ENCODE measurements around the gene WDHD1. TPM values are rescaled to one million over a fixed set of nuclear protein-coding genes. Genes with fewer than 3 reads are reported as not detected.

WDHD1 gene
- total RNA-seq, 1 experiment from 2014 or later: 27.5 TPM

DNA sequence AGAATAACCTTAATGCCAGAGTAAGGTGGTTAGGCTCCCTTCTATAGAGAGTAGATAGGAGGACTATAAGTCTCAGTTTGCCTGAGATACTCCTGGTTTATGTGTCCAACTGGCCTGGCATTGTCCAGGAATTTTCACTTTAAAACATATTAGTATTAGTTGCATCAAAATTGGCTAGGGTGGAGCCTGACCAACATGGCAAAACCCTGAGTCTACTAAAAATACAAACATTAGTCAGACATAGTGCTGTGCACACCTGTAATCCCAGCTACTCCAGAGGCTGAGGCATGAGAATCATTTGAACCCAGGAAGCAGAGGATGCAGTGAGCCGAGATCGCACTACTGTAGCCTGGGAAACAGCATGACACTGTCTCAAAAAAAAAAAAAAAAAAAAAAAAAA, 11.9 kb downstream of the WDHD1 start:
- TF ChIP-seq, protein P1, sequence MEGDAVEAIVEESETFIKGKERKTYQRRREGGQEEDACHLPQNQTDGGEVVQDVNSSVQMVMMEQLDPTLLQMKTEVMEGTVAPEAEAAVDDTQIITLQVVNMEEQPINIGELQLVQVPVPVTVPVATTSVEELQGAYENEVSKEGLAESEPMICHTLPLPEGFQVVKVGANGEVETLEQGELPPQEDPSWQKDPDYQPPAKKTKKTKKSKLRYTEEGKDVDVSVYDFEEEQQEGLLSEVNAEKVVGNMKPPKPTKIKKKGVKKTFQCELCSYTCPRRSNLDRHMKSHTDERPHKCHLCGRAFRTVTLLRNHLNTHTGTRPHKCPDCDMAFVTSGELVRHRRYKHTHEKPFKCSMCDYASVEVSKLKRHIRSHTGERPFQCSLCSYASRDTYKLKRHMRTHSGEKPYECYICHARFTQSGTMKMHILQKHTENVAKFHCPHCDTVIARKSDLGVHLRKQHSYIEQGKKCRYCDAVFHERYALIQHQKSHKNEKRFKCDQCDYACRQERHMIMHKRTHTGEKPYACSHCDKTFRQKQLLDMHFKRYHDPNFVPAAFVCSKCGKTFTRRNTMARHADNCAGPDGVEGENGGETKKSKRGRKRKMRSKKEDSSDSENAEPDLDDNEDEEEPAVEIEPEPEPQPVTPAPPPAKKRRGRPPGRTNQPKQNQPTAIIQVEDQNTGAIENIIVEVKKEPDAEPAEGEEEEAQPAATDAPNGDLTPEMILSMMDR (IDR thresholded peaks at IDR 0.05; ENCODE audit: insufficient read depth in 1 of 2, low read depth in 1 of 2, low read length in 1 of 2, severe bottlenecking in 1 of 2, unreplicated experiment in 1 of 2): no peak
- no peaks in the 10 kb centered on the region for H3K9me3 ChIP-seq
- POLR2A ChIA-PET: interaction anchor here (0.6 kb wide), 1 partner anchor 37 kb away, joined by 8 read pairs; no protein-coding TSS in a partner anchor
- no peak for DNase-seq
- no peak overlapping the region for H3K27ac Mint-ChIP-seq (ENCODE audit: unreplicated experiment)
- no peaks in the 10 kb centered on the region for H3K36me3 ChIP-seq (ENCODE audit: control insufficient read depth, insufficient read depth, low read length)
- H3K9me3 Mint-ChIP-seq (ENCODE audit: unreplicated experiment): no peaks in the 10 kb centered on the region
- H3K4me1 ChIP-seq: no peaks in the 10 kb centered on the region
- no peak overlapping the region for H3K4me3 Mint-ChIP-seq (ENCODE audit: unreplicated experiment)
- intact Hi-C loops (cut with micrococcal nuclease; ENCODE audit: unreplicated experiment): no loop called here
- CTCF ChIA-PET: no interaction called here
- no peaks in the 10 kb centered on the region for H3K27me3 Mint-ChIP-seq (ENCODE audit: insufficient read depth, unreplicated experiment)
- H3K4me1 Mint-ChIP-seq (ENCODE audit: low read depth, unreplicated experiment): no peaks in the 10 kb centered on the region
- H3K36me3 Mint-ChIP-seq (ENCODE audit: insufficient read depth, unreplicated experiment): peaks cover 32% of the 10 kb centered on the region
- no peaks in the 10 kb centered on the region for H3K27me3 ChIP-seq (replicated peaks; ENCODE audit: control insufficient read depth, insufficient read depth, low read length)
- BruUV-seq (replicated peaks): no TSS peak
- H3K4me3 ChIP-seq (ENCODE audit: low read depth, low read length): no peak overlapping the region

- Histone ChIP-seq H3K4me3 (ENCODE audit: low read depth, low read length) (no peak overlapping the region), H3K27me3 (replicated peaks; ENCODE audit: control insufficient read depth, insufficient read depth, low read length) (no peaks in the 10 kb centered on the region), H3K36me3 (ENCODE audit: control insufficient read depth, insufficient read depth, low read length) (peaks cover 1% of the 10 kb centered on the region; the same call in 1 of the 2 replicates), H3K9me3 (no peaks in the 10 kb centered on the region), H3K4me1 (no peaks in the 10 kb centered on the region)
- ChIA-PET CTCF (no interaction called here), POLR2A (no interaction called here)
- no peak overlapping the region for H3K27ac Mint-ChIP-seq (ENCODE audit: unreplicated experiment)
- intact Hi-C loops (cut with micrococcal nuclease; ENCODE audit: unreplicated experiment): no loop called here
- BruUV-seq (replicated peaks): no TSS peak
- TF ChIP-seq, protein P1 (IDR thresholded peaks at IDR 0.05; ENCODE audit: insufficient read depth in 1 of 2, low read depth in 1 of 2, low read length in 1 of 2, severe bottlenecking in 1 of 2, unreplicated experiment in 1 of 2): no peak
- peaks cover 28% of the 10 kb centered on the region for H3K36me3 Mint-ChIP-seq (ENCODE audit: insufficient read depth, unreplicated experiment)
- no peaks in the 10 kb centered on the region for H3K4me1 Mint-ChIP-seq (ENCODE audit: low read depth, unreplicated experiment)
- H3K4me3 Mint-ChIP-seq (ENCODE audit: unreplicated experiment): no peak overlapping the region
- no peak for DNase-seq
- no peaks in the 10 kb centered on the region for H3K27me3 Mint-ChIP-seq (ENCODE audit: insufficient read depth, unreplicated experiment)
- H3K9me3 Mint-ChIP-seq (ENCODE audit: unreplicated experiment): no peaks in the 10 kb centered on the region
Observed at GRCh38 chr14:55005071-55005470, 21.8 kb downstream of the WDHD1 start.

DNA sequence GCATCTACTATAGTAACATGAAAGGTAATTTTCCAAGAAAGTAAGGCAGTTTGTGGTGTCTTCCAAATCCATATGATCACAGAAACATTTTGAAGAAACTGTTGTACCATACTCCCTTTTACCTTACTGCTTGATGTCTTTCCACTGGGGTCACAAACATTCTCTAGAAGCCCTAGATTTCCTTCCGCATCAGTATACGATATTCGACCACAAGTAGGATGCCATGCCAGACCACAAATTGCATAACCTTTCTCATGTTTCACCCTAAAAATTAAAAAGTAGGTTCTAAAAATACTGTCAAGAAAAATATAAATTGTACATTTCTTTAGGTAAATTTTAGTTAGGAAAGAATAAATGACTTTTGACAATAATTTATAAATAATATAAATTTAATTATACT, 26.5 kb downstream of the WDHD1 start:
- no peaks in the 10 kb centered on the region for H3K9me3 Mint-ChIP-seq (ENCODE audit: unreplicated experiment)
- no TSS peak for BruUV-seq (replicated peaks)

More for the DNA sequence above, 26.5 kb downstream of the WDHD1 start:
- Mint-ChIP-seq H3K27me3 (ENCODE audit: insufficient read depth, unreplicated experiment) (no peaks in the 10 kb centered on the region), H3K4me1 (ENCODE audit: low read depth, unreplicated experiment) (no peaks in the 10 kb centered on the region), H3K4me3 (ENCODE audit: unreplicated experiment) (no peak overlapping the region), H3K27ac (ENCODE audit: unreplicated experiment) (no peak overlapping the region), H3K36me3 (ENCODE audit: insufficient read depth, unreplicated experiment) (peaks cover 43% of the 10 kb centered on the region)
- ChIA-PET POLR2A (no interaction called here), CTCF (no interaction called here)
- no peak for DNase-seq
- intact Hi-C loops (cut with micrococcal nuclease; ENCODE audit: unreplicated experiment): no loop called here
- no peaks in the 10 kb centered on the region for H3K27me3 ChIP-seq (replicated peaks; ENCODE audit: control insufficient read depth, insufficient read depth, low read length)
- H3K4me1 ChIP-seq: no peaks in the 10 kb centered on the region
- H3K9me3 ChIP-seq: no peaks in the 10 kb centered on the region
- no peak overlapping the region for H3K4me3 ChIP-seq (ENCODE audit: low read depth, low read length)
- peaks cover 1% of the 10 kb centered on the region; the same call in 1 of the 2 replicates for H3K36me3 ChIP-seq (ENCODE audit: control insufficient read depth, insufficient read depth, low read length)
- TF ChIP-seq, protein P1 (IDR thresholded peaks at IDR 0.05; ENCODE audit: insufficient read depth in 1 of 2, low read depth in 1 of 2, low read length in 1 of 2, severe bottlenecking in 1 of 2, unreplicated experiment in 1 of 2): no peak
